HCT116 (cell line): ENCODE results near the gene HSF2BP. TPM values are rescaled to one million over a fixed set of nuclear protein-coding genes. Genes with fewer than 3 reads are reported as not detected.
A peak's percentile ranks its signal among the peaks of the same experiment; 100 is the strongest.

Experiments
- ATAC-seq: fragments of 200-7000 bp; cut with Tn5 transposase; 2 replicates; pipeline ENCODE4 v1.9.1; 2020; ENCODE audit warnings: mild to moderate bottlenecking, moderate library complexity
- BruUV-seq: library from RNA; stranded (reverse); fragments of 400-500 nt; replicated peaks from 2 replicates; lab custom pipeline; 2021; lab: Mats Ljungman, UMichigan
- CTCF ChIA-PET: fragments of 300-600 bp; sonication (Branson Sonifier 250); formaldehyde crosslinking; loops from one replicate; lab custom pipeline; 2021; ENCODE audit warnings: antibody characterized with exemption; lab: Charles Lee
- POLR2A ChIA-PET: fragments of 300-600, 350-600 bp; sonication (Branson Sonifier 250); formaldehyde crosslinking; loops from one replicate; lab custom pipeline; 2021; ENCODE audit warnings: antibody characterized with exemption; lab: Charles Lee
- RAD21 ChIA-PET, 2 experiments: fragments of 300-600 bp; sonication (Branson Sonifier 250); formaldehyde crosslinking; loops; one replicate each; lab custom pipeline; 2023; ENCODE audit warnings: low total read pairs in 2 of 2; ENCODE audit not compliant: uncharacterized antibody in 2 of 2, unreplicated experiment in 2 of 2, low non-redundant PET in 1 of 2; lab: Charles Lee
- DNase-seq: peaks from one replicate; pipeline ENCODE4 v3.0.0-alpha.2; 2010; ENCODE audit warnings: low read depth, low spot score
- H2AFZ ChIP-seq: fragments of 200-600 bp; shearing (Covaris generic), sonication (generic); 2 replicates; pipeline ENCODE4 v1.6.1; 2017; ENCODE audit warnings: low read depth, mixed run types, mixed read lengths, antibody characterized with exemption, low read length; ENCODE audit not compliant: poor library complexity, severe bottlenecking
- H3K27ac ChIP-seq: 2 replicates; pipeline ENCODE4 v1.5.1; 2012; ENCODE audit warnings: low read depth, low read length
- H3K27me3 ChIP-seq: fragments of 200-600 bp; sonication (generic); 2 replicates; pipeline ENCODE4 v1.6.1; 2016; ENCODE audit warnings: mixed run types, low read length, mixed read lengths; ENCODE audit not compliant: insufficient read depth
- H3K36me3 ChIP-seq, 2 experiments: fragments of 200-500 bp in 1 of 2; fragments of 200-600 bp in 1 of 2; sonication (Bioruptor generic) in 1 of 2; sonication (generic) in 1 of 2; 2 replicates each; pipeline versions ENCODE4 v1.5.1 to v1.6.1; 2014 to 2016; ENCODE audit warnings: low read length in 2 of 2, inconsistent platforms in 1 of 2, mixed read lengths in 1 of 2, mixed run types in 1 of 2; ENCODE audit not compliant: insufficient read depth in 2 of 2, control insufficient read depth in 1 of 2
- H3K4me1 ChIP-seq, 2 experiments: fragments of 200-600 bp in 1 of 2; sonication (generic) in 1 of 2; 2 replicates each; pipeline versions ENCODE4 v1.5.1 to v1.6.1; 2012 to 2017; ENCODE audit warnings: low read length in 2 of 2, inconsistent platforms in 1 of 2, mild to moderate bottlenecking in 1 of 2, mixed read lengths in 1 of 2, mixed run types in 1 of 2, moderate library complexity in 1 of 2; ENCODE audit not compliant: insufficient read depth in 2 of 2, control insufficient read depth in 1 of 2
- H3K4me2 ChIP-seq: fragments of 200-600 bp; sonication (generic); 2 replicates; pipeline ENCODE4 v1.6.1; 2017; ENCODE audit warnings: mixed run types, low read length, mixed read lengths
- H3K4me3 ChIP-seq, 2 experiments: fragments of 200-600 bp in 1 of 2; sonication (generic) in 1 of 2; replicated peaks in 1 of 2; 2 replicates each; pipeline ENCODE4 v1.5.1; 2011 to 2016; ENCODE audit warnings: low read length in 2 of 2, control low read depth in 1 of 2, low read depth in 1 of 2, mild to moderate bottlenecking in 1 of 2, mixed read lengths in 1 of 2, mixed run types in 1 of 2
- H3K79me2 ChIP-seq: fragments of 200-600 bp; sonication (generic); 2 replicates; pipeline ENCODE4 v1.6.1; 2017; ENCODE audit warnings: mild to moderate bottlenecking, mixed run types, low read length, moderate library complexity, mixed read lengths; ENCODE audit not compliant: insufficient read depth
- H3K9ac ChIP-seq: fragments of 200-600 bp; sonication (generic); 2 replicates; pipeline ENCODE4 v1.6.1; 2016; ENCODE audit warnings: low read length, mixed read lengths
- H3K9me2 ChIP-seq: fragments of 200-600 bp; sonication (generic), shearing (Covaris generic); 2 replicates; pipeline ENCODE4 v1.6.1; 2017; ENCODE audit warnings: mixed run types, mild to moderate bottlenecking, moderate library complexity; ENCODE audit not compliant: insufficient read depth
- H3K9me3 ChIP-seq, 2 experiments: fragments of 200-500 bp in 1 of 2; fragments of 200-600 bp in 1 of 2; sonication (Bioruptor generic) in 1 of 2; sonication (generic) in 1 of 2; 2 replicates each; pipeline ENCODE4 v1.6.1; 2014 to 2017; ENCODE audit warnings: low read length in 2 of 2, mixed read lengths in 2 of 2, inconsistent platforms in 1 of 2, low read depth in 1 of 2, mild to moderate bottlenecking in 1 of 2, mixed run types in 1 of 2, moderate library complexity in 1 of 2; ENCODE audit not compliant: control insufficient read depth in 1 of 2, insufficient read depth in 1 of 2
- H4K20me1 ChIP-seq: fragments of 200-600 bp; sonication (generic), shearing (Covaris generic); 2 replicates; pipeline ENCODE4 v1.6.1; 2017; ENCODE audit warnings: mixed run types, mild to moderate bottlenecking, moderate library complexity; ENCODE audit not compliant: insufficient read depth
- CBX3 ChIP-seq: IDR thresholded peaks from 2 replicates; pipeline ENCODE4 v1.6.1; 2012; ENCODE audit warnings: low read depth
- CEBPB ChIP-seq: IDR thresholded peaks from 2 replicates; pipeline ENCODE4 v1.6.1; 2012; ENCODE audit warnings: low read depth
- EGR1 ChIP-seq: IDR thresholded peaks from 2 replicates; pipeline ENCODE4 v1.6.1; 2012; ENCODE audit warnings: low read depth
- ELF1 ChIP-seq: IDR thresholded peaks from 2 replicates; pipeline ENCODE4 v1.6.1; 2012; ENCODE audit warnings: low read depth, borderline replicate concordance
- EZH2 ChIP-seq: fragments of 200-600 bp; sonication (generic); IDR thresholded peaks from 2 replicates; pipeline ENCODE4 v1.6.1; 2017; ENCODE audit warnings: antibody characterized with exemption, mixed run types
- EZH2phosphoT487 ChIP-seq: fragments of 200-600 bp; IDR thresholded peaks from 2 replicates; pipeline ENCODE4 v1.6.1; 2018; ENCODE audit warnings: antibody characterized with exemption, borderline replicate concordance
- FOSL1 ChIP-seq: IDR thresholded peaks from 2 replicates; pipeline ENCODE4 v1.6.1; 2012; ENCODE audit warnings: low read depth
- JUND ChIP-seq: IDR thresholded peaks from 2 replicates; pipeline ENCODE4 v1.6.1; 2012
- POLR2AphosphoS5 ChIP-seq: IDR thresholded peaks from 2 replicates; pipeline ENCODE4 v1.6.1; 2011; ENCODE audit warnings: mild to moderate bottlenecking, low read depth, low read length, moderate library complexity
- REST ChIP-seq: IDR thresholded peaks from 2 replicates; pipeline ENCODE4 v1.6.1; 2012; ENCODE audit warnings: low read depth
- SIN3A ChIP-seq: IDR thresholded peaks from 2 replicates; pipeline ENCODE4 v1.6.1; 2012; ENCODE audit warnings: low read depth
- SP1 ChIP-seq: IDR thresholded peaks from 2 replicates; pipeline ENCODE4 v1.6.1; 2012; ENCODE audit warnings: low read depth
- TCF7L2 ChIP-seq: IDR thresholded peaks from 2 replicates; pipeline ENCODE4 v1.7.0; 2011; ENCODE audit warnings: borderline replicate concordance, inconsistent platforms; ENCODE audit not compliant: insufficient read depth, insufficient read length; ENCODE audit errors: extremely low read depth
- ZBTB33 ChIP-seq: IDR thresholded peaks from 2 replicates; pipeline ENCODE4 v1.6.1; 2011; ENCODE audit warnings: mild to moderate bottlenecking, low read length, moderate library complexity; ENCODE audit not compliant: insufficient replicate concordance; ENCODE audit errors: extremely low read depth
- ZFX ChIP-seq: fragments of 450-650 bp; IDR thresholded peaks from 2 replicates; pipeline ENCODE4 v1.6.1; 2017
- ZNF274 ChIP-seq: fragments of 200-500 bp; sonication (Bioruptor generic); IDR thresholded peaks from 2 replicates; pipeline ENCODE4 v1.6.1; 2014; ENCODE audit warnings: mild to moderate bottlenecking, low read depth, low read length, inconsistent platforms
- intact Hi-C: fragments of 100-400 bp; cut with micrococcal nuclease; formaldehyde crosslinking; loops from 2 replicates; pipeline ENCODE4 v1.10.0; 2022
- total RNA-seq: library from RNA; stranded (reverse); gene quantifications from one replicate; pipeline ENCODE4 v1.2.1, GENCODE V29; 2021; ENCODE audit not compliant: unreplicated experiment

The HSF2BP gene
- total RNA-seq, 1 experiment from 2014 or later = 0.59 TPM

- BruUV-seq = no TSS peak
- intact Hi-C loops = no loop called here
- Histone ChIP-seq H3K36me3 (peaks cover 54 to 79% of the 10 kb centered on the region in 2 experiments; a peak in 3 of 4 replicates), H3K4me2 (no peak overlapping the region), H3K27me3 (no peaks in the 10 kb centered on the region), H2AFZ (no peak overlapping the region), H3K27ac (no peak overlapping the region), H4K20me1 (no peaks in the 10 kb centered on the region), H3K9me2 (no peaks in the 10 kb centered on the region), H3K9me3 (no peaks in the 10 kb centered on the region), H3K4me3 (no peak overlapping the region), H3K79me2 (0 out of 2 replicates have a peak, but pooled peaks cover 4% of the 10 kb centered on the region), H3K9ac (no peak overlapping the region), H3K4me1 (no peaks in the 10 kb centered on the region)
- ChIA-PET RAD21 (no interaction called here), POLR2A (no interaction called here), CTCF (no interaction called here)
- DNase-seq (no peak), ATAC-seq (0 out of 2 replicates have a peak, but pooled peaks have one; percentile 15)
- TF ChIP-seq EGR1 (no peak), ZNF274 (no peak), EZH2phosphoT487 (no peak), JUND (no peak), SIN3A (no peak), SP1 (no peak), ZFX (no peak)
Measured at GRCh38 chr21:43689556-43690337, 30.5 kb upstream of the HSF2BP start.

GRCh38 chr21:43688906-43689305, 29.6 kb upstream of the HSF2BP start:
- ChIA-PET POLR2A (no interaction called here), RAD21 (no interaction called here), CTCF (no interaction called here)
- no peaks in the 10 kb centered on the region for H3K9me2 ChIP-seq
- no peak overlapping the region for H3K27ac ChIP-seq
- peaks cover 56 to 79% of the 10 kb centered on the region in 2 experiments; a peak in 3 of 4 replicates for H3K36me3 ChIP-seq
- H3K4me1 ChIP-seq = no peaks in the 10 kb centered on the region
- H4K20me1 ChIP-seq = no peaks in the 10 kb centered on the region
- no peaks in the 10 kb centered on the region for H3K27me3 ChIP-seq
- no peak overlapping the region for H3K4me2 ChIP-seq
- no peak for DNase-seq
- BruUV-seq = no TSS peak
- H3K79me2 ChIP-seq = 0 out of 2 replicates have a peak, but pooled peaks cover 4% of the 10 kb centered on the region
- H2AFZ ChIP-seq = no peak overlapping the region
- no peaks in the 10 kb centered on the region for H3K9me3 ChIP-seq
- intact Hi-C loops = no loop called here
- H3K9ac ChIP-seq = no peak overlapping the region
- ATAC-seq = no peak
- H3K4me3 ChIP-seq = no peak overlapping the region
- TF ChIP-seq JUND (no peak), POLR2AphosphoS5 (no peak), CBX3 (no peak), EGR1 (no peak), FOSL1 (no peak), ZBTB33 (no peak), REST (no peak), CEBPB (no peak), ELF1 (no peak), EZH2 (no peak), TCF7L2 (no peak)
